ENCODE data around the gene ZNF536.
"Not testable (repeated sequence)": the region's sequence is repeated elsewhere in the genome, so short reads cannot be mapped to it uniquely, and the experiment has no call there.

The ZNF536 gene

GRCh38 chr19:30420881-30421280, 48.7 kb downstream of the ZNF536 start:
- no peak for DNase-seq

GRCh38 chr19:30421571-30421970, 49.4 kb downstream of the ZNF536 start:
- DNase-seq, result no peak

- no peak for DNase-seq
Measured at GRCh38 chr19:30423481-30423880, 51.3 kb downstream of the ZNF536 start.

- DNase-seq, result no peak
Measured at GRCh38 chr19:30425885-30426838, 54.0 kb downstream of the ZNF536 start.

- no peak for DNase-seq
Measured at GRCh38 chr19:30426864-30427263, 54.7 kb downstream of the ZNF536 start.

- no peak for DNase-seq
Measured at GRCh38 chr19:30428092-30428680, 56.0 kb downstream of the ZNF536 start.

- no peak for DNase-seq
Measured at GRCh38 chr19:30428844-30429243, 56.7 kb downstream of the ZNF536 start.

- no peak for DNase-seq
Measured at GRCh38 chr19:30430206-30430734, 58.1 kb downstream of the ZNF536 start.

- DNase-seq, result no peak
Measured at GRCh38 chr19:30431591-30431990, 59.4 kb downstream of the ZNF536 start.

GRCh38 chr19:30434797-30435594, 62.8 kb downstream of the ZNF536 start:
- DNase-seq, result no peak

- DNase-seq, result no peak
Measured at GRCh38 chr19:30437869-30438268, 65.7 kb downstream of the ZNF536 start.

- no peak for DNase-seq
Measured at GRCh38 chr19:30439310-30439709, 67.1 kb downstream of the ZNF536 start.

GRCh38 chr19:30441011-30441410, 68.8 kb downstream of the ZNF536 start:
- DNase-seq, result no peak

GRCh38 chr19:30442674-30443073, 70.5 kb downstream of the ZNF536 start:
- DNase-seq, result no peak

- no peak for DNase-seq
Measured at GRCh38 chr19:30443531-30444252, 71.5 kb downstream of the ZNF536 start.

GRCh38 chr19:30444253-30444671, 72.1 kb downstream of the ZNF536 start:
- no peak for DNase-seq

GRCh38 chr19:30444686-30445232, 72.6 kb downstream of the ZNF536 start:
- DNase-seq, result no peak

- no peak for DNase-seq
Measured at GRCh38 chr19:30445385-30445784, 73.2 kb downstream of the ZNF536 start.

- not testable (repeated sequence) for DNase-seq
Measured at GRCh38 chr19:30446120-30446519, 73.9 kb downstream of the ZNF536 start.

- no peak for DNase-seq
Measured at GRCh38 chr19:30446850-30447552, 74.8 kb downstream of the ZNF536 start.

- no peak for DNase-seq
Measured at GRCh38 chr19:30447553-30447870, 75.3 kb downstream of the ZNF536 start.

All from HCEC 1CT (cell line).